Measurements from ENCODE around the gene CLINT1.

Gene CLINT1

DNA sequence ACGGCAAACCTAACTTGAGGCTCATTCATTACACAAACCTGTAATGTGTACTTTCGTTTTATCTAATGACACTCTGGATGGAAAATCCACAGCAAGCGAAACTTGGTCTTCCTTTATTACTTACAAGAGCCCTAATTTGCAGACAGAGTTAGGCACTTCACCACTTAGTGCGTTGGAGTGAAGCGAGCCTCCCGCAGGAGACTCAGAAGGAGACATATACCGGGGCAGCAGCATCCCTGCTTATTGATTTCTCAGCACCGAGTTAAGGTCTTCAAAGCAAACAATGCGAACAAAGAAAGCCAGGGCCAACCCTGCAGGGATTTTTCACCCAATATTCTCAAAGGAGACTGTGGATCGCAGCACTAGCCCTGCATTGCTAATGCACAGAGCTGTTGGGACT lies 86.8 kb downstream of the CLINT1 start:
- H3K27ac ChIP-seq: no peak overlapping the region
- H3K27me3 ChIP-seq (ENCODE audit: control insufficient read depth, insufficient read depth, low read length): no peaks in the 10 kb centered on the region
- no peak overlapping the region for H3K4me3 ChIP-seq (ENCODE audit: low read depth, low read length)
- no peaks in the 10 kb centered on the region for H3K79me2 ChIP-seq
- no peak overlapping the region for H2AFZ ChIP-seq
- no peak overlapping the region for H3K9ac ChIP-seq
- no peaks in the 10 kb centered on the region for H3K9me3 ChIP-seq (ENCODE audit: control insufficient read depth, low read length)
- H3K36me3 ChIP-seq (ENCODE audit: control insufficient read depth, insufficient read depth, low read length): no peaks in the 10 kb centered on the region
- TF ChIP-seq, protein P1, sequence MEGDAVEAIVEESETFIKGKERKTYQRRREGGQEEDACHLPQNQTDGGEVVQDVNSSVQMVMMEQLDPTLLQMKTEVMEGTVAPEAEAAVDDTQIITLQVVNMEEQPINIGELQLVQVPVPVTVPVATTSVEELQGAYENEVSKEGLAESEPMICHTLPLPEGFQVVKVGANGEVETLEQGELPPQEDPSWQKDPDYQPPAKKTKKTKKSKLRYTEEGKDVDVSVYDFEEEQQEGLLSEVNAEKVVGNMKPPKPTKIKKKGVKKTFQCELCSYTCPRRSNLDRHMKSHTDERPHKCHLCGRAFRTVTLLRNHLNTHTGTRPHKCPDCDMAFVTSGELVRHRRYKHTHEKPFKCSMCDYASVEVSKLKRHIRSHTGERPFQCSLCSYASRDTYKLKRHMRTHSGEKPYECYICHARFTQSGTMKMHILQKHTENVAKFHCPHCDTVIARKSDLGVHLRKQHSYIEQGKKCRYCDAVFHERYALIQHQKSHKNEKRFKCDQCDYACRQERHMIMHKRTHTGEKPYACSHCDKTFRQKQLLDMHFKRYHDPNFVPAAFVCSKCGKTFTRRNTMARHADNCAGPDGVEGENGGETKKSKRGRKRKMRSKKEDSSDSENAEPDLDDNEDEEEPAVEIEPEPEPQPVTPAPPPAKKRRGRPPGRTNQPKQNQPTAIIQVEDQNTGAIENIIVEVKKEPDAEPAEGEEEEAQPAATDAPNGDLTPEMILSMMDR (IDR thresholded peaks at IDR 0.05): no peak
- H3K4me1 ChIP-seq: no peaks in the 10 kb centered on the region
- H3K4me2 ChIP-seq (ENCODE audit: low read length): no peak overlapping the region

DNA sequence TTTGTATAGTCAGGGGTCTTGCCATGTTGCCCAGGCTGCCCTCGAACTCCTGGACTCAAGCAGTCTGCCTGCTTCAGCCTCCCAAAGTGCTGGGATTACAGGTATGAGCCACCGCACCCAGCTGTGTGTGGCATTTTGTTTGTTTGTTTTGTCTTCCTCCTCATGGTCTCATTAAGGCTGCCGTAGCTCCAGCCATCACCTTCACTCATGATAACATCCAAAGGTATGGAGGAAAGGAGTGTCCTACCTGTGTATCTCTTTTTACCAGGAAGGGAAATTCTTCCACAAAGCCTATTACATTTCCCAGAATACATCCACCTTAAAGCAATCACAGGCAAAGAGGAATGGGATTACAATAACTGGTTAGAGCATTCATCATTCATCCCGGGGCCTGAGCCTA lies 88.3 kb downstream of the CLINT1 start:
- Histone ChIP-seq H3K9me3 (ENCODE audit: control insufficient read depth, low read length) (no peaks in the 10 kb centered on the region), H3K36me3 (ENCODE audit: control insufficient read depth, insufficient read depth, low read length) (no peaks in the 10 kb centered on the region), H3K9ac (no peak overlapping the region), H3K4me1 (no peaks in the 10 kb centered on the region), H3K4me3 (ENCODE audit: low read depth, low read length) (no peak overlapping the region), H3K27ac (no peak overlapping the region), H3K79me2 (no peaks in the 10 kb centered on the region), H3K4me2 (ENCODE audit: low read length) (no peak overlapping the region), H3K27me3 (ENCODE audit: control insufficient read depth, insufficient read depth, low read length) (no peaks in the 10 kb centered on the region), H2AFZ (no peak overlapping the region)
- TF ChIP-seq, protein P1 (IDR thresholded peaks at IDR 0.05): no peak

DNA sequence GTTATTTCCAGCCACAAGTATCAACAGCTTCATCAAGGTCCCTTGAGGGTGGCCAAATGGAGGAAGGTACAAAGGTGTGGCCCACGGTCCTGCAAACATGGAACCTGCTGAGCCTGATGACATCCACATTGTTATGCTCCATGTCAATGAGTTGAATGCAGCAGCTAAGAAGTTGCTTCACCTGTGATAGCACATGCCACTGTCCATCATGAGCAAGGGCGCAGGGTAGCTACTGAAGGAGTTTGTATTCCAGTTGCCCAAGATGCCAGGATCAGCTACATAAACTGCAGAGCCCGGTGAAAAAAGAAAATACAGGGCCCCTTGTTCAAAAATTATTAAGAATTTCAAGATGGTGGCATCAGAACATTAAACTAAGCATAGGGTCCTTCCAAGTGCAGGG lies 91.3 kb downstream of the CLINT1 start:
- H3K79me2 ChIP-seq: no peaks in the 10 kb centered on the region
- no peak overlapping the region for H3K4me3 ChIP-seq (ENCODE audit: low read depth, low read length)
- no peak overlapping the region for H3K9ac ChIP-seq
- no peak overlapping the region for H3K27ac ChIP-seq
- no peaks in the 10 kb centered on the region for H3K36me3 ChIP-seq (ENCODE audit: control insufficient read depth, insufficient read depth, low read length)
- H3K9me3 ChIP-seq (ENCODE audit: control insufficient read depth, low read length): no peaks in the 10 kb centered on the region
- no peaks in the 10 kb centered on the region for H3K27me3 ChIP-seq (ENCODE audit: control insufficient read depth, insufficient read depth, low read length)
- no peak overlapping the region for H3K4me2 ChIP-seq (ENCODE audit: low read length)
- H3K4me1 ChIP-seq: no peaks in the 10 kb centered on the region
- no peak overlapping the region for H2AFZ ChIP-seq
- TF ChIP-seq, protein P1 (IDR thresholded peaks at IDR 0.05): no peak

DNA sequence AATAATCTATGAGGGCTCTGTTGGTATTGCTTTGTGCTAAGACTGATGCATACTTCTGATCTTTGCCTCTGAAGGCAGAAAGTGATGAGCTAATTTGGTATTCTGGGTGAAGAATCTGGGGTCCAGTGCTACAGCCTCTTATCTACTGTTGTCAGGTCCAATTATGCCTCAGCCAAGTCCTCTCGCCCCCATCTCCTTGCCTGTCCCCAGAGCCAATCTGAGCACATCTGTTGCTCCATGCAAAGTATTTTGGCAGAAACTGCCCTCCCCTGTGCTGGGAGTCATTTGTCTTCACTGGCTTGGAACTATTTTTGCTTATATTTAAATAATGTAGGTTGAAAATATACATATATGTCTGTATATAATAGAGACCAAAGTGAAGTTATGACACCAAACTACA lies 92.0 kb downstream of the CLINT1 start:
- Histone ChIP-seq H3K27me3 (ENCODE audit: control insufficient read depth, insufficient read depth, low read length) (no peaks in the 10 kb centered on the region), H3K9me3 (ENCODE audit: control insufficient read depth, low read length) (no peaks in the 10 kb centered on the region), H3K27ac (no peak overlapping the region), H3K36me3 (ENCODE audit: control insufficient read depth, insufficient read depth, low read length) (no peaks in the 10 kb centered on the region), H3K9ac (no peak overlapping the region), H3K4me3 (ENCODE audit: low read depth, low read length) (no peak overlapping the region), H3K4me2 (ENCODE audit: low read length) (no peak overlapping the region), H3K79me2 (no peaks in the 10 kb centered on the region), H2AFZ (no peak overlapping the region), H3K4me1 (no peaks in the 10 kb centered on the region)
- TF ChIP-seq, protein P1 (IDR thresholded peaks at IDR 0.05): no peak

DNA sequence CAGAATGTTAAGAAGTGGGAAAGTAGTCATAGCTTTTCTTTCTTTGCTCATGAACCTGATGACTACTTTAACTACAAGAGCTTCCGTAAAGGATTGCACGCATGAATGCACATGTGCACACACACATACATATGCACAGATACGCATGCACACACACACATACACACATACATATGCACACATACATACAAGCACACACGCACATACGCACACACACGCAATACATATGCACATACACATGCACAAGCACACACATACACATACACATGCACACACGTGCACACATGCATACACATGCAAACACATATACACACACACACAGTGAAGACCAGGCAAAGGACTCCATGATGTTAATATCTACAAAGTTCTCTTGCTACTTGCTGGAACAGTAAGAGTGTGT lies 92.5 kb downstream of the CLINT1 start:
- Histone ChIP-seq H3K27ac (no peak overlapping the region), H3K79me2 (no peaks in the 10 kb centered on the region)
- TF ChIP-seq, protein P1 (IDR thresholded peaks at IDR 0.05): no peak

More for the DNA sequence above, 92.5 kb downstream of the CLINT1 start:
- Histone ChIP-seq H3K9ac (no peak overlapping the region), H3K9me3 (ENCODE audit: control insufficient read depth, low read length) (no peaks in the 10 kb centered on the region), H3K4me1 (no peaks in the 10 kb centered on the region), H3K4me3 (ENCODE audit: low read depth, low read length) (no peak overlapping the region), H2AFZ (no peak overlapping the region), H3K36me3 (ENCODE audit: control insufficient read depth, insufficient read depth, low read length) (no peaks in the 10 kb centered on the region), H3K27me3 (ENCODE audit: control insufficient read depth, insufficient read depth, low read length) (no peaks in the 10 kb centered on the region), H3K4me2 (ENCODE audit: low read length) (no peak overlapping the region)

Data from parathyroid adenoma (tissue), 2 donors.